Hematopoietic multipotent progenitor cell treated with erythropoietin and hydrocortisone succinate and interleukin-3 and kit ligand, for 17 days (in vitro differentiated cells): ENCODE data around the gene MTM1.

ENCODE experiments used
- DNase-seq: peaks from one replicate; pipeline ENCODE4 v3.0.0-alpha.2; 2015; ENCODE audit warnings: low spot score

Gene MTM1

DNA sequence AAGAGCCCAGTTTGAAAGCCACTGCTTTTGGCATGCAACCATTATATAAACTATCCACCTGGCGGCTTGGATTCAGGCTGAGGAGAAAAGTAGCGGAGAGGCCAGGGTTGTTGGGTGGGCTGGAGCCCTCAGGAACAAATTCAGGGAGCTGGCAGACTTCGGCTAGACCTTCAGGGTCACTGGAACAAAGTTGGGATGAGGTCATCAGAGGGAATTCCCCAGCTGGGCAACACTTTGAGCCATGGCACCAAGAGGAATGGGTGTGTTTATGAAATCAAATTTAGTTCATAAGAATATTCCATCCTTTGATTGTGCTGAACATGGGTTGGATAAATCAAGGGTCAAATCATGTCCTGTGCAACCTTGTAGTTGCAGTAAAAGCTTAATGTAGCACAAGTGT is 146.8 kb downstream of the MTM1 start:
- DNase-seq = no peak

DNA sequence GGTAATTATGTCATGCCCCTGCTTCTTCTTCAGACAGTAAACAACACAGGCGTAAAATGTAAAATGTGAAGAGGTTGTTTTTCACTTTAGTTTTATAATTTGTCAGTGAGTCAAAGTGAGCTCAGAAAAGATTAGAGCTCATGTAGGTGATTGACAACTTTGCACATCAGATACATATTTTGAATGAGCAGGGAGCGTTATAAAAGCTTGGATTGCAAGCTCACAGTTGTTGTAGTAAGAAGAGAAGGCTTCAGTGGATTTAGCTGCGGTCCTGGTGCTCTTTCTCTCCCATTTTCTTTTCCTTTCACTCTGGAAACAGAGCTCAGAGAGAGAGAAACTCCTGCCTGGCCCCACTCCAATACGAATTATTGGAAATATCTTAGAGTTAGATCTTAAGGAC is 151.2 kb downstream of the MTM1 start:
- no peak for DNase-seq
